GM12872 (cell line): Measurements from ENCODE around the gene MCF2.

Experiments used
- TF ChIP-seq, protein P1 (sequence below): IDR thresholded peaks from 3 replicates; pipeline ENCODE4 v1.5.1; 2011; ENCODE audit warnings: low read depth, mild to moderate bottlenecking, low read length, moderate library complexity; ENCODE audit not compliant: insufficient read depth

The MCF2 gene

GRCh38 chrX:139691493-139691842 lies 16.5 kb downstream of the MCF2 start:
- TF ChIP-seq, protein P1, sequence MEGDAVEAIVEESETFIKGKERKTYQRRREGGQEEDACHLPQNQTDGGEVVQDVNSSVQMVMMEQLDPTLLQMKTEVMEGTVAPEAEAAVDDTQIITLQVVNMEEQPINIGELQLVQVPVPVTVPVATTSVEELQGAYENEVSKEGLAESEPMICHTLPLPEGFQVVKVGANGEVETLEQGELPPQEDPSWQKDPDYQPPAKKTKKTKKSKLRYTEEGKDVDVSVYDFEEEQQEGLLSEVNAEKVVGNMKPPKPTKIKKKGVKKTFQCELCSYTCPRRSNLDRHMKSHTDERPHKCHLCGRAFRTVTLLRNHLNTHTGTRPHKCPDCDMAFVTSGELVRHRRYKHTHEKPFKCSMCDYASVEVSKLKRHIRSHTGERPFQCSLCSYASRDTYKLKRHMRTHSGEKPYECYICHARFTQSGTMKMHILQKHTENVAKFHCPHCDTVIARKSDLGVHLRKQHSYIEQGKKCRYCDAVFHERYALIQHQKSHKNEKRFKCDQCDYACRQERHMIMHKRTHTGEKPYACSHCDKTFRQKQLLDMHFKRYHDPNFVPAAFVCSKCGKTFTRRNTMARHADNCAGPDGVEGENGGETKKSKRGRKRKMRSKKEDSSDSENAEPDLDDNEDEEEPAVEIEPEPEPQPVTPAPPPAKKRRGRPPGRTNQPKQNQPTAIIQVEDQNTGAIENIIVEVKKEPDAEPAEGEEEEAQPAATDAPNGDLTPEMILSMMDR = no peak

DNA sequence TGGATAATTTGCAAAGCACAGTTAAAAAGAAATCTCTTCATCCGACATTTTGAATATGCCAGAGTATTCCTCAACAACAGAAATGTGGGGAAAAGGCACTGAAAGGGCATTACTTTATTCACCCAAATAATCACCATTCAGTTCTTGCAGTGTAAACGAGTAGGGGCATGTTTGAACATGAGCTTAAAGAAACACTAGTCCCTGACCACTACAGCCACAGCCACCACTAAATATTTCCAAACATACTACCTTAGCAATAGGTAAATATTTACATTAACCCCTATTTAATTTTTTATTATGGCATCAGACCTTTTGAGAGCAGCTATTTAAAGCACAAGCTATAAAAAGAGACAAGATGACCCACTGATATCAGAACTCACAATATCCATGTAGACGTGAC lies 27.6 kb downstream of the MCF2 start:
- TF ChIP-seq, protein P1 = no peak

- TF ChIP-seq, protein P1 = no peak
These were observed 60.4 kb downstream of the MCF2 start for GRCh38 chrX:139647597-139647996.

- TF ChIP-seq, protein P1 = no peak
These were observed 65.6 kb downstream of the MCF2 start for GRCh38 chrX:139642241-139642927.

DNA sequence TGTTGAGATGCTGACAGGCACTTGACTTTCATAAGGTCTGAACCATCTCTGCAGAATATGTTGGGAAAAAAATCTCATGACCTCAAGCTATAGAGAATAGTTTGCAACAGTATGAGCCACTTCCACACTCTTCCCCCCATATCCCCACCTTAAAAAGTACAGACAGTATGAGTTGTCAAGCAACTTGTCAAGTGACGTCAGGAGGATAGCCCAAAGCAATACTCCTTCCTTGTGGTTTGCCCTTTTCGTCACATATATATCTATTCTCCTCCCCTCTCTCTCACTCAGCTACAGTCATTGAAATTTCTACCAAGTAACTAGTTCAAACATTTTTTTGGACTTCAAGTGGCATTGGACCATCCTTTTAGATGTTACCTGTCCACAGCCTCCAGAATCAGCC lies 67.7 kb downstream of the MCF2 start:
- TF ChIP-seq, protein P1 = no peak

- TF ChIP-seq, protein P1 = no peak
These were observed 68.7 kb downstream of the MCF2 start for GRCh38 chrX:139639253-139639652.

DNA sequence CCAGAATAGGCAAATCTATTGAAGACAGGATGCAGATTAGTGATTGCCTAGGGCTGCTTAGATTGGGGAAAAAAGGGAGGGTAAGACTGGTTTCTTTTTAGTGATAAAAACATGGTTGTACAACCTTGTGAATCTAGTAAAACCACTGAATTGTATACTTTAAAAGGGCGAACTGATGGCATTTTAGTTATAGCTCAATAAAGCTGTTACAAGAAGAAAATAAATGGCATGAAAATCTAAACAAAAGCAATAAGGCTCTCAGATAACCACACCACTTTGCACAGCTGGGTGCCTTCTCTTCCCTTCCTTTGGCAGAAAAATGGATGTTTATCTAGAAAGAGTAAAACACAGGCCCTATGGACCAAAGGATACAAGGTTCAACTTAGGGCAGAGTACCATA lies 107.9 kb downstream of the MCF2 start:
- TF ChIP-seq, protein P1 = no peak
